Fibroblast of the aortic adventitia (primary cell): Measurements from ENCODE around the gene APCDD1L. TPM values are rescaled to one million over a fixed set of nuclear protein-coding genes. Genes with fewer than 3 reads are reported as not detected.

ENCODE experiments used
- DNase-seq: peaks from one replicate; pipeline ENCODE4 v3.0.0-alpha.2; 2010; ENCODE audit warnings: low read depth
- H3K4me3 ChIP-seq: 2 replicates; pipeline ENCODE4 v1.5.1; 2011; ENCODE audit warnings: low read depth, mild to moderate bottlenecking, control low read depth, low read length, moderate library complexity
- total RNA-seq: library from RNA; depleted of rRNA; stranded (reverse); fragments of >200 nt; gene quantifications from 2 replicates; pipeline ENCODE4 v1.2.3, GENCODE V29; 2012; ENCODE audit warnings: low replicate concordance
- TF ChIP-seq, protein P1 (sequence below): IDR thresholded peaks from 2 replicates; pipeline ENCODE4 v1.5.1; 2011; ENCODE audit warnings: mild to moderate bottlenecking, low read length, control low read depth, inconsistent platforms; ENCODE audit not compliant: insufficient read depth

APCDD1L gene
- total RNA-seq, 1 donor = 20.8 TPM

DNA sequence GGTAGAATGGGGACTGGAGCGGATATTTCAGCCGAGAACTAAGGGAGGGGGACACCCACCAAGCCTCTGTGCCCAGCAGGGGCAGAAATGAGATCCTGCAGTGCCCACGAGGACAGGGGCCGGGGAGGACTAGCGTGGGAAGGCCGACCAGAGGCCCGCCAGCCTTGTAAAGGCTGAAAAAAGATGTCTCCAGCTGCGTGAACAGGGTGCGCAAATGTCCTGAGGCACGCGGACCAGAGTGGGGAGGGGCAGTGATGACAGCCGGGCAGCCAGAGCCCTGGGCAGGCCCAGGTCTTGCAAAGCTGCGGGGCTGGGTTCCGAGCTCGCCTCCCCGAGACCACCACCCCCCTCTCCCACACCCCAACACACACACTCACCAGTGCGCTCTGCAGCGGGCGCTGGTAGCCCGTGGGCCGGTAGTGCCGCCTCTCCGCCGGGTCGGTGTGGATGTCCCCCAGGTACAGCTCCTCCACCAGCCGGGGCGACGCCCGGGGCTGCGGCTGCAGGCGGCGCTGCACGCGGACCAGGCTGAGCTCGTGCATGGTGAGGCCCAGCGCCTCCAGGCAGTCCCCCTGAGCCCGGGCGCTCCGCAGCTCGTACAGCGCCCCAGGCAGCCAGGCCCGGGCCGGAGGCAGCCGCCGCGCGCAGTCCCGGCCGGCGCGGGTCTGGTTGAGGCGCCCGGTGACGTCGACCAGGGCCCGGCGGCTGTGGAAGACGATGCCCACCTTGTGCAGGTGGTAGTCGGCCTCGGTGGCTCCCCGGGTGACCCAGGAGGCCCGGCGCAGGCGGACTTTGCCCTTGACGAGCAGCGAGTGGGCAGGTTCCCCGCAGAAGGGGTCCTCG is 48.2 kb downstream of the APCDD1L start:
- TF ChIP-seq, protein P1, sequence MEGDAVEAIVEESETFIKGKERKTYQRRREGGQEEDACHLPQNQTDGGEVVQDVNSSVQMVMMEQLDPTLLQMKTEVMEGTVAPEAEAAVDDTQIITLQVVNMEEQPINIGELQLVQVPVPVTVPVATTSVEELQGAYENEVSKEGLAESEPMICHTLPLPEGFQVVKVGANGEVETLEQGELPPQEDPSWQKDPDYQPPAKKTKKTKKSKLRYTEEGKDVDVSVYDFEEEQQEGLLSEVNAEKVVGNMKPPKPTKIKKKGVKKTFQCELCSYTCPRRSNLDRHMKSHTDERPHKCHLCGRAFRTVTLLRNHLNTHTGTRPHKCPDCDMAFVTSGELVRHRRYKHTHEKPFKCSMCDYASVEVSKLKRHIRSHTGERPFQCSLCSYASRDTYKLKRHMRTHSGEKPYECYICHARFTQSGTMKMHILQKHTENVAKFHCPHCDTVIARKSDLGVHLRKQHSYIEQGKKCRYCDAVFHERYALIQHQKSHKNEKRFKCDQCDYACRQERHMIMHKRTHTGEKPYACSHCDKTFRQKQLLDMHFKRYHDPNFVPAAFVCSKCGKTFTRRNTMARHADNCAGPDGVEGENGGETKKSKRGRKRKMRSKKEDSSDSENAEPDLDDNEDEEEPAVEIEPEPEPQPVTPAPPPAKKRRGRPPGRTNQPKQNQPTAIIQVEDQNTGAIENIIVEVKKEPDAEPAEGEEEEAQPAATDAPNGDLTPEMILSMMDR = no peak
- DNase-seq = no peak
- no peak overlapping the region for H3K4me3 ChIP-seq

DNA sequence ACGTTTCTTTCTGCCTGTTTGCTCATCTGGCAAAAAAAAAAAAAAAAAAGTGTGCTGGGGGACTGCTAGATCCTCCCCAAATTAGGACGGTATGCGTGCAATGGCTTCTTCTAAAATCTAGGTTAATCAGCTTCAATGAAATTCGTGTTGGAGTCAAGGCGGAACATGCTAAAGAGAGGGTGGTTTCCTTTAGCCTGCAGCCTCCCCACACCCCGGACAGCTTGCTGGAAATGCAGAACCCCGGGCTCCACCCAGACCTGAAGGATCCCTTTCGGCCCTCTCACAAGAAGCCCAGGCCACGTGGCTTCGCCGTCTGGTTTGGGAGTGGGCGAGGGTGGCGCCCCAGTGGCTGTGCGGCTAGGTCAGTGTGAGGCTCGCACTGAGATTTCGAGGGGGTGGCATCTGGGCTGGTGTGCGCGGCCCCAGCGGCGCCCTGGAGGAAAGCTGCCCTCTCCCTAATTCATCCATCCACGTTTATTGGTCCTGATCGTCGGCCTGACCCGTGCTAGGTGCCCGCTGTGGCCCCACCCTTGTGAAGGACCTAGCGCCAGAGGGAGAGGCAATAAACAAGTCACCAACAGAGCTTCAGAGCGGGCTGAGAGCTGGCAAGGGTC is 49.0 kb downstream of the APCDD1L start:
- TF ChIP-seq, protein P1 = no peak
- DNase-seq = no peak
- H3K4me3 ChIP-seq = no peak overlapping the region

DNA sequence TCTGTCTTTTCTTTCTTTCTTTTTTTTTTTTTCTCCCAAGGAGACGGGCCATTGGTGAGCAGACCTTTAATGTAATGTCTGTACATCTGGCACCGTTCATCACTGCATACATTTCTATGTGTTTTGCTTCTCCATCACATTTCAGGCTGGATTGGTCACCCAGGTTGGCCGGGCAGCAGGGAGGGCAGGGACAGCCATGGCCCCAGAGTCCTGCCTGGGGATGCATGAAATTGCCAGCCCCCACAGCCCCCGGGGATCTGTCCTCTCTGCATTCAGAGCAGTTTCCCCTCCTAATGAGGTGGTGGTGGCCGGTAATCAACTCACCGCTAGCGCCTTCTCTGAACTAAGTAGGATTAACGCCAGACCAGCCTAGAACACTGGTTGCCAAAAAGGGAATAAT is 50.4 kb downstream of the APCDD1L start:
- TF ChIP-seq, protein P1 = no peak
- no peak overlapping the region for H3K4me3 ChIP-seq
- no peak for DNase-seq

DNA sequence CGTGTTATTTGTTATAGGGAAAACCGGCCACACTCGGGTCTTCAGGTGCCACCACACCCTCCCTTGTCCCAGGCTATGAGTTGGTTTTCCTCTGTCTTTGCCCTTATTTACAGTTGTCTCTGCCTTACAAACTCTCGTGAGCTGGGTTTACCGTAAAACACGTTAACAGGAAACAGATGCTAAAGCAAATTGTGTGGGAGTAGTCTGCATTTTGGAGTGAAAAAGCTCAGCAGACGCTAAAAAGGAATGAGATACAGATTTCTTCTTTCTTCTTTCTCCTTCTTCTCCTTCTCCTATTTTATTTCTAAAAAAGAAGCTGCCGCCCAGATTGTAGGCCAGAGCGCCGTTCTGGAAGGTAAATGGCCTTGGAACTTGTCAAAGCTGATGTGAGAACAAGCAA is 51.9 kb downstream of the APCDD1L start:
- TF ChIP-seq, protein P1 = no peak
- DNase-seq = no peak
- H3K4me3 ChIP-seq = no peak overlapping the region

DNA sequence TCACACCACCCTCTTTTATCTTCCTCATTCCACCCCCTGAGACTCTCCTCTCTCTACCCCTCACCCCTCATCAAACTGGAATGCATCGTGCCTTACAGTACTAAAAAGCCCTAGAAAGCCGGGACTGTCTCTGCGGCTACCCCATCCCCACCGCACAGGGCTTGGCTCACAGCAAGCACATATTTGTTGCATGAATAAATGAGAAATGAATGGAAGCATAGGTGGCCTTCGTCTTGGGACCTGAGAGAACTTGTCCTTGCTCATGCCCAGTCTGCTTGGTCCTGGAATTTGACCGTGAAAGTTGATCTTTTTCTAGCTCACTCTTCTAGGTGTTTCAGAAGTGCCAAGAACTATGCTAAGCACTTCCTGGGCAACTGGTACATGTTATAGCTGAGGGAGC is 53.3 kb downstream of the APCDD1L start:
- TF ChIP-seq, protein P1 = no peak
- DNase-seq = no peak
- no peak overlapping the region for H3K4me3 ChIP-seq

DNA sequence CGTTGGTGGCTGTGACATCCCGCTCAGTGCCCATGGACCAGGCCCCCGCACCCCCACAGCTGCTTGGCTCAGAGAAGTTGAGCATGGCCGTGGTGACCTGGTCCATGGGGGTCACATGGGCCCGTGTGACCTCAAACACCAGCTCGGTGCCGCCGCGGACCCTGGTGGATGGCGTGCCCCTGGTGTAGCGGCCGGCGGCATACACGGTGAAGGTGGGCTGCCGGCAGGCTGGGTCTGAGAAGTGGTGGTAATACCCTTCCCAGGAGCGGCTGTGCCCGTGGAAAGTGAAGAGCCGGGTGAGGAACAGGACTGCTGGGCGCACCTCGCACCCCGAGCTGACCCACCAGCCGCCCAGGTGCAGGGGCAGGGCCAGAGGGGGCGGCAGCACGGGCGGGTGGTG is 54.1 kb downstream of the APCDD1L start:
- H3K4me3 ChIP-seq = no peak overlapping the region
- no peak for DNase-seq
- TF ChIP-seq, protein P1 = no peak
